HL-60 (cell line): ENCODE data around the gene CHRNG.

Source experiments
- DNase-seq, 2 experiments: peaks; one replicate each; pipeline ENCODE4 v3.0.0-alpha.2; 2010 to 2020; ENCODE audit warnings: low read depth in 1 of 2, low spot score in 1 of 2
- H3K27ac ChIP-seq: fragments of 250-450 bp; sonication (Bioruptor Pico); replicated peaks from 2 replicates; pipeline ENCODE4 v1.5.1; 2020; ENCODE audit warnings: mild to moderate bottlenecking, moderate library complexity
- H3K27me3 ChIP-seq: fragments of 250-450 bp; sonication (Bioruptor Pico); 2 replicates; pipeline ENCODE4 v1.5.1; 2021; ENCODE audit warnings: mild to moderate bottlenecking, moderate library complexity; ENCODE audit not compliant: insufficient read depth, poor library complexity, severe bottlenecking
- H3K4me3 ChIP-seq: replicated peaks from 2 replicates; pipeline ENCODE4 v1.5.1; 2011; ENCODE audit warnings: mild to moderate bottlenecking, control low read depth, low read length; ENCODE audit not compliant: insufficient read depth
- GABPA ChIP-seq: IDR thresholded peaks from 2 replicates; pipeline ENCODE4 v1.6.1; 2012; ENCODE audit warnings: low read depth
- POLR2AphosphoS5 ChIP-seq: IDR thresholded peaks from 2 replicates; pipeline ENCODE4 v1.6.1; 2012; ENCODE audit warnings: low read depth
- SPI1 ChIP-seq: IDR thresholded peaks from 2 replicates; pipeline ENCODE4 v1.6.1; 2012; ENCODE audit warnings: low read depth, mild to moderate bottlenecking, borderline replicate concordance
- TF ChIP-seq, protein P1 (sequence below): IDR thresholded peaks from 2 replicates; pipeline ENCODE4 v1.6.1; 2012; ENCODE audit warnings: low read depth; ENCODE audit not compliant: insufficient replicate concordance
- TF ChIP-seq, protein P2 (sequence below): IDR thresholded peaks from one replicate; pipeline ENCODE4 v1.5.1; 2011; ENCODE audit warnings: low read length, control low read depth, inconsistent platforms; ENCODE audit not compliant: insufficient read depth

The CHRNG gene

DNA sequence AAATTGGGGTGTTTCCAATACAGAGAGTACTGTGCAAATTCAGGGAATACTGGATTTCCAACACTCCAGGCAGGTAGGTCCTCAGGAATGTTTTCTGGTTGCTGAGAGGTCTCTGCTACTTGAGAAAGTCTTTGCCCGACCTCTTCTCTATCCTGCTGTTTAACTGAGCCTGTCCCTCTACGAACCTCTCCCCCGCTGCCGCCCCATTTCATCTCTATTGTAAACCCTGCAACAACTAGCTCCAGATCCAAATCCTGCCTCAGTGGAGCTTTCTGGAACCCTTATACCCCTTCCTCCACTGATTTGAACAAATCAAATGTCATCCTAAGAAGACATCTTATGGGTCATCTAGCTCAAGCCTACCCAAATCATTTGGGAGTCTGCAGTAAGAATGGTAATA, 12.3 kb downstream of the CHRNG start:
- peak overlapping the region; percentile 77 for H3K4me3 ChIP-seq
- TF ChIP-seq GABPA: no peak
- TF ChIP-seq, protein P1, sequence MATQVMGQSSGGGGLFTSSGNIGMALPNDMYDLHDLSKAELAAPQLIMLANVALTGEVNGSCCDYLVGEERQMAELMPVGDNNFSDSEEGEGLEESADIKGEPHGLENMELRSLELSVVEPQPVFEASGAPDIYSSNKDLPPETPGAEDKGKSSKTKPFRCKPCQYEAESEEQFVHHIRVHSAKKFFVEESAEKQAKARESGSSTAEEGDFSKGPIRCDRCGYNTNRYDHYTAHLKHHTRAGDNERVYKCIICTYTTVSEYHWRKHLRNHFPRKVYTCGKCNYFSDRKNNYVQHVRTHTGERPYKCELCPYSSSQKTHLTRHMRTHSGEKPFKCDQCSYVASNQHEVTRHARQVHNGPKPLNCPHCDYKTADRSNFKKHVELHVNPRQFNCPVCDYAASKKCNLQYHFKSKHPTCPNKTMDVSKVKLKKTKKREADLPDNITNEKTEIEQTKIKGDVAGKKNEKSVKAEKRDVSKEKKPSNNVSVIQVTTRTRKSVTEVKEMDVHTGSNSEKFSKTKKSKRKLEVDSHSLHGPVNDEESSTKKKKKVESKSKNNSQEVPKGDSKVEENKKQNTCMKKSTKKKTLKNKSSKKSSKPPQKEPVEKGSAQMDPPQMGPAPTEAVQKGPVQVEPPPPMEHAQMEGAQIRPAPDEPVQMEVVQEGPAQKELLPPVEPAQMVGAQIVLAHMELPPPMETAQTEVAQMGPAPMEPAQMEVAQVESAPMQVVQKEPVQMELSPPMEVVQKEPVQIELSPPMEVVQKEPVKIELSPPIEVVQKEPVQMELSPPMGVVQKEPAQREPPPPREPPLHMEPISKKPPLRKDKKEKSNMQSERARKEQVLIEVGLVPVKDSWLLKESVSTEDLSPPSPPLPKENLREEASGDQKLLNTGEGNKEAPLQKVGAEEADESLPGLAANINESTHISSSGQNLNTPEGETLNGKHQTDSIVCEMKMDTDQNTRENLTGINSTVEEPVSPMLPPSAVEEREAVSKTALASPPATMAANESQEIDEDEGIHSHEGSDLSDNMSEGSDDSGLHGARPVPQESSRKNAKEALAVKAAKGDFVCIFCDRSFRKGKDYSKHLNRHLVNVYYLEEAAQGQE: no peak
- no peak for TF ChIP-seq SPI1
- no peak for TF ChIP-seq POLR2AphosphoS5
- TF ChIP-seq, protein P2, sequence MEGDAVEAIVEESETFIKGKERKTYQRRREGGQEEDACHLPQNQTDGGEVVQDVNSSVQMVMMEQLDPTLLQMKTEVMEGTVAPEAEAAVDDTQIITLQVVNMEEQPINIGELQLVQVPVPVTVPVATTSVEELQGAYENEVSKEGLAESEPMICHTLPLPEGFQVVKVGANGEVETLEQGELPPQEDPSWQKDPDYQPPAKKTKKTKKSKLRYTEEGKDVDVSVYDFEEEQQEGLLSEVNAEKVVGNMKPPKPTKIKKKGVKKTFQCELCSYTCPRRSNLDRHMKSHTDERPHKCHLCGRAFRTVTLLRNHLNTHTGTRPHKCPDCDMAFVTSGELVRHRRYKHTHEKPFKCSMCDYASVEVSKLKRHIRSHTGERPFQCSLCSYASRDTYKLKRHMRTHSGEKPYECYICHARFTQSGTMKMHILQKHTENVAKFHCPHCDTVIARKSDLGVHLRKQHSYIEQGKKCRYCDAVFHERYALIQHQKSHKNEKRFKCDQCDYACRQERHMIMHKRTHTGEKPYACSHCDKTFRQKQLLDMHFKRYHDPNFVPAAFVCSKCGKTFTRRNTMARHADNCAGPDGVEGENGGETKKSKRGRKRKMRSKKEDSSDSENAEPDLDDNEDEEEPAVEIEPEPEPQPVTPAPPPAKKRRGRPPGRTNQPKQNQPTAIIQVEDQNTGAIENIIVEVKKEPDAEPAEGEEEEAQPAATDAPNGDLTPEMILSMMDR: no peak
- no peaks in the 10 kb centered on the region for H3K27me3 ChIP-seq
- DNase-seq: no peak
- no peak overlapping the region for H3K27ac ChIP-seq

DNA sequence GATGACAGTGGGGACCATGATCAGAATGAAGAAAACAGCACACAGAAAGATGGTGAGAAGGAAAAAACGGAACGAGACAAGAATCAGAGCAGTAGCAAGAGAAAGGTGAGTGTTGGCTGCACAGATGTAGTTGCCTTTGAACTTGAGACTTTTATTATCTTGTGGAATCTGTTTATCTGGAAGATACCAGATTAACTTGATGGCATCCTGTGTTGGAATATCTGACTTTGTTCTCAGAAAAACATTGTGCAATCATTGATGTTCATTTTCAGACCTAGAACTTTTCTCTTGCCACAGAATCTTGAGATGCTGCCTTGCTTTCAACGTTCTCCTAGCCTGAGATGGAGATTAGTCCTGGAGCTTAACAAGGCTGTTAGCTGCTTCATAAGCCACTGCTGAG, 16.9 kb downstream of the CHRNG start:
- TF ChIP-seq GABPA (no peak), POLR2AphosphoS5 (no peak), SPI1 (no peak)
- TF ChIP-seq, protein P2: no peak
- TF ChIP-seq, protein P1: no peak
- Histone ChIP-seq H3K27me3 (no peaks in the 10 kb centered on the region), H3K4me3 (no peak overlapping the region), H3K27ac (no peak overlapping the region)
- DNase-seq: no peak

DNA sequence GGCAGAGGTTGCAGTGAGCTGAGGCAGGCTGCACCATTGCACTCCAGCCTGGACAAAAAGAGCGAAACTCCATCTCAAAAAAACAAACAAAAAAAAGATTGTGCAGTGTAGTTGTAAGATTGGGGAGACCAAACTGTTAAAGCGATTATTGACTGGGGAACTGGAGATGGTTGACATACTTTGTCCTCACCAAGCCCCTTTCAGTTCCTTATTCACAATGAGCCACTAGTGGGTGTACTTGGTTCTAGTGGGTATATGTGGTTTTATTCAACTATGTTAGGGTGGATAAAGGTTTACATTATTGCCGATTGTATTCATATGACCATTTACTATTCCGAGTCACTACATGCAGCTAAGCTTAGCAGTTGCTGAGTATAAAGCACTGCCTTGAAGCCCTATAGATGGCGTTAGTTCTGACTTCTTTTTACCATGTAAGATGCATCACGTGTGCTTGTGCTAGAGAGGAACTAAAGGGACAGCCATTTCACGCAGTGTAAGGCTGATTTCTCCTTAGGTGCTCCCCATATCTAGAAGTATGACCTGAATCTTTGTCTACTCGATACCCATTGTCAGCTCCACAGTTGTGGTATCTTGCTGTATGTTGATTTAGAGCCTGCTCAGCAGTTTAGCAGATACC, 23.1 kb downstream of the CHRNG start:
- TF ChIP-seq, protein P1: no peak
- TF ChIP-seq GABPA: no peak
- Histone ChIP-seq H3K27ac (no peak overlapping the region), H3K4me3 (no peak overlapping the region), H3K27me3 (no peaks in the 10 kb centered on the region)
- DNase-seq: no peak

DNA sequence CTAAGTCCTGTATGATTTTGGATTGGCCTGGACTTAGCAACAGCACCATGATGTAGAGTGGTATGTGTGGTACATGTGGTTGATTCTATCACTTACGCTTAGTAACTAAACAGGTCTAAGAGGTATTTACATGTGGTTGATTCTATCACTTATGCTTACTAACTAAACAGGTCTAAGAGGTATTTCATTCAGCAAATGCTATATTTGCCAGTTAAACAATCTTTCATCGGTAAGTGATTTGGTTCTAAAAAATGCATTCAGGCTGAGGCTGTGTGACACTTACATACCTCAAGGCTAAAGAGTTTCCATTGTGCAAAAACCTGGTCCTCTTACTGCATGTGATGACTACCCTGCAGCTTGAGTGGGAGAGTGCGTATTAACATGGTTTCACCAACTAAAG, 24.1 kb downstream of the CHRNG start:
- TF ChIP-seq, protein P2: no peak
- no peak for TF ChIP-seq SPI1
- no peak for TF ChIP-seq GABPA
- no peak for TF ChIP-seq POLR2AphosphoS5
- TF ChIP-seq, protein P1: no peak
- no peak overlapping the region for H3K27ac ChIP-seq
- no peaks in the 10 kb centered on the region for H3K27me3 ChIP-seq
- H3K4me3 ChIP-seq: no peak overlapping the region
- DNase-seq: no peak
